ENCODE data around the gene DES. TPM values are rescaled to one million over a fixed set of nuclear protein-coding genes. Genes with fewer than 3 reads are reported as not detected.

Gene DES
- total and polyA plus RNA-seq, 2 donors (not counting 1 experiment from before 2014, with no cell fraction given) = not detected

GRCh38 chr2:219465659-219466561, 47.7 kb downstream of the DES start:
- Mint-ChIP-seq H3K9me3 (ENCODE audit: insufficient read depth) (no peaks in the 10 kb centered on the region), H3K4me3 (no peak overlapping the region), H3K27me3 (peaks cover 10% of the 10 kb centered on the region), H3K4me1 (no peaks in the 10 kb centered on the region), H3K27ac (no peak overlapping the region)
- Histone ChIP-seq H3K9ac (ENCODE audit: low read length) (no peak overlapping the region), H3K4me3 (ENCODE audit: control extremely low read depth in 1 of 5, extremely low read depth in 1 of 5, insufficient read depth in 1 of 5, low read depth in 2 of 5, low read length in 4 of 5) (no peak overlapping the region), H3K27me3 (replicated peaks in 1 of 4; ENCODE audit: control extremely low read depth in 1 of 4, control insufficient read depth in 3 of 4, insufficient read depth in 4 of 4, low read length in 3 of 4) (no peaks in the 10 kb centered on the region), H3K79me2 (ENCODE audit: control insufficient read depth, insufficient read depth, low read length) (no peaks in the 10 kb centered on the region), H3K4me1 (ENCODE audit: control insufficient read depth in 2 of 2, insufficient read depth in 2 of 2, low read length in 2 of 2) (no peaks in the 10 kb centered on the region), H3K27ac (ENCODE audit: low read length in 2 of 2) (no peak overlapping the region), H3K4me2 (replicated peaks; ENCODE audit: low read depth, low read length, poor library complexity, severe bottlenecking) (no peak overlapping the region), H3K36me3 (replicated peaks in 1 of 2; ENCODE audit: control extremely low read depth in 1 of 2, control insufficient read depth in 1 of 2, extremely low read depth in 1 of 2, insufficient read depth in 2 of 2, low read length in 1 of 2) (no peaks in the 10 kb centered on the region), H4K20me1 (ENCODE audit: control insufficient read depth, insufficient read depth, low read length, poor library complexity, severe bottlenecking) (no peaks in the 10 kb centered on the region), H3K9me3 (ENCODE audit: control extremely low read depth in 1 of 3, control insufficient read depth in 2 of 3, insufficient read depth in 1 of 3, low read length in 2 of 3) (no peaks in the 10 kb centered on the region), H2AFZ (ENCODE audit: insufficient read depth, low read depth, low read length, poor library complexity, severe bottlenecking) (no peak overlapping the region)
- POLR2A ChIA-PET = no interaction called here
- DNase-seq (no peak), ATAC-seq (ENCODE audit: low read depth) (no peak)
- WGBS (ENCODE audit: insufficient coverage) = 91% methylated on average over 43 of the region's 47 CpGs
- intact Hi-C loops (cut with micrococcal nuclease) = no loop called here
- no peak for TF ChIP-seq EZH2 (IDR thresholded peaks at IDR 0.05; ENCODE audit: borderline replicate concordance, insufficient read depth, low read depth, low read length, poor library complexity, severe bottlenecking)
- TF ChIP-seq, protein P1, sequence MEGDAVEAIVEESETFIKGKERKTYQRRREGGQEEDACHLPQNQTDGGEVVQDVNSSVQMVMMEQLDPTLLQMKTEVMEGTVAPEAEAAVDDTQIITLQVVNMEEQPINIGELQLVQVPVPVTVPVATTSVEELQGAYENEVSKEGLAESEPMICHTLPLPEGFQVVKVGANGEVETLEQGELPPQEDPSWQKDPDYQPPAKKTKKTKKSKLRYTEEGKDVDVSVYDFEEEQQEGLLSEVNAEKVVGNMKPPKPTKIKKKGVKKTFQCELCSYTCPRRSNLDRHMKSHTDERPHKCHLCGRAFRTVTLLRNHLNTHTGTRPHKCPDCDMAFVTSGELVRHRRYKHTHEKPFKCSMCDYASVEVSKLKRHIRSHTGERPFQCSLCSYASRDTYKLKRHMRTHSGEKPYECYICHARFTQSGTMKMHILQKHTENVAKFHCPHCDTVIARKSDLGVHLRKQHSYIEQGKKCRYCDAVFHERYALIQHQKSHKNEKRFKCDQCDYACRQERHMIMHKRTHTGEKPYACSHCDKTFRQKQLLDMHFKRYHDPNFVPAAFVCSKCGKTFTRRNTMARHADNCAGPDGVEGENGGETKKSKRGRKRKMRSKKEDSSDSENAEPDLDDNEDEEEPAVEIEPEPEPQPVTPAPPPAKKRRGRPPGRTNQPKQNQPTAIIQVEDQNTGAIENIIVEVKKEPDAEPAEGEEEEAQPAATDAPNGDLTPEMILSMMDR (IDR thresholded peaks at IDR 0.05) = no peak
- CTCF ChIA-PET = interaction anchor here (1.8 to 12.6 kb wide), 2 partner anchors 8 to 65 kb away, joined by 8 to 146 read pairs; no protein-coding TSS in a partner anchor
